Endothelial cell of umbilical vein (primary cell): ENCODE data around the gene PKNOX2. TPM values are rescaled to one million over a fixed set of nuclear protein-coding genes. Genes with fewer than 3 reads are reported as not detected.

Experiments
- BruUV-seq: library from RNA; stranded (reverse); fragments of 400-500 nt; replicated peaks from 2 replicates; lab custom pipeline; 2021; lab: Mats Ljungman, UMichigan
- CTCF ChIA-PET: fragments of 300-600, 350-600 bp; sonication (Branson Sonifier 250); formaldehyde crosslinking; loops from one replicate; lab custom pipeline; 2021; ENCODE audit warnings: antibody characterized with exemption, inconsistent platforms; lab: Charles Lee
- POLR2A ChIA-PET: fragments of 300-600, 350-600 bp; sonication (Branson Sonifier 250); formaldehyde crosslinking; loops from one replicate; lab custom pipeline; 2021; ENCODE audit warnings: antibody characterized with exemption, inconsistent platforms; lab: Charles Lee
- DNase-seq: peaks from one replicate; pipeline ENCODE4 v3.0.0-alpha.2; 2011; ENCODE audit warnings: low read depth, low spot score
- FAIRE-seq: peaks from 2 replicates; lab custom pipeline; 2011; peaks lifted over from hg19 to GRCh38; lab: Jason Lieb, UNC
- H2AFZ ChIP-seq: 2 replicates; pipeline ENCODE4 v1.6.0; 2012; ENCODE audit warnings: low read depth, low read length, control low read depth, inconsistent platforms
- H3K27ac ChIP-seq: 2 replicates; pipeline ENCODE4 v1.5.1; 2011; ENCODE audit warnings: low read depth, mild to moderate bottlenecking, control low read depth, low read length, moderate library complexity; ENCODE audit not compliant: insufficient read depth
- H3K27me3 ChIP-seq, 2 experiments: 2 replicates each; pipeline versions ENCODE4 v1.6.0 to v1.6.1; 2011; ENCODE audit warnings: low read length in 2 of 2, mixed read lengths in 1 of 2; ENCODE audit not compliant: control insufficient read depth in 2 of 2, insufficient read depth in 2 of 2
- H3K36me3 ChIP-seq, 2 experiments: 2 replicates in 1 of 2; 3 replicates in 1 of 2; pipeline ENCODE4 v1.5.1; 2011; ENCODE audit warnings: low read length in 2 of 2, mild to moderate bottlenecking in 1 of 2, moderate library complexity in 1 of 2; ENCODE audit not compliant: control insufficient read depth in 2 of 2, insufficient read depth in 2 of 2; ENCODE audit errors: extremely low read depth in 1 of 2
- H3K4me1 ChIP-seq: 3 replicates; pipeline ENCODE4 v1.5.1; 2011; ENCODE audit warnings: mild to moderate bottlenecking, low read length; ENCODE audit not compliant: control insufficient read depth, insufficient read depth; ENCODE audit errors: extremely low read depth
- H3K4me2 ChIP-seq: 2 replicates; pipeline ENCODE4 v1.6.1; 2011; ENCODE audit warnings: low read length, control low read depth, mixed read lengths; ENCODE audit not compliant: insufficient read depth
- H3K4me3 ChIP-seq, 3 experiments: fragments of 200-600 bp in 1 of 3; sonication (generic), shearing (Covaris generic) in 1 of 3; replicated peaks in 1 of 3; 2 replicates each; pipeline ENCODE4 v1.5.1; 2011 to 2016; ENCODE audit warnings: control low read depth in 3 of 3, low read length in 3 of 3, mild to moderate bottlenecking in 2 of 3, inconsistent platforms in 1 of 3, low read depth in 1 of 3, moderate library complexity in 1 of 3; ENCODE audit not compliant: insufficient read depth in 1 of 3
- H3K79me2 ChIP-seq: 2 replicates; pipeline ENCODE4 v1.6.0; 2012; ENCODE audit warnings: low read length, inconsistent platforms; ENCODE audit not compliant: control insufficient read depth, insufficient read depth
- H3K9ac ChIP-seq: replicated peaks from 2 replicates; pipeline ENCODE3; 2011; ENCODE audit warnings: low read length, control low read depth; ENCODE audit not compliant: insufficient read depth; ENCODE audit errors: extremely low read depth
- H3K9me1 ChIP-seq: replicated peaks from 3 replicates; pipeline ENCODE4 v1.6.0; 2011; ENCODE audit warnings: mild to moderate bottlenecking, low read length; ENCODE audit not compliant: control insufficient read depth, insufficient read depth; ENCODE audit errors: extremely low read depth
- H3K9me3 ChIP-seq: replicated peaks from 2 replicates; pipeline ENCODE4 v1.5.1; 2012; ENCODE audit warnings: low read length, inconsistent platforms; ENCODE audit not compliant: control insufficient read depth, insufficient read depth
- H4K20me1 ChIP-seq: replicated peaks from 2 replicates; pipeline ENCODE3; 2011; ENCODE audit warnings: mild to moderate bottlenecking, low read length; ENCODE audit not compliant: control insufficient read depth, insufficient read depth; ENCODE audit errors: extremely low read depth
- CTCF ChIP-seq, 2 donors: IDR thresholded peaks; 1 replicate in 1 of 2; 2 replicates in 1 of 2; pipeline ENCODE4 v1.5.1; 2011; ENCODE audit warnings: low read length in 2 of 2, mild to moderate bottlenecking in 2 of 2, moderate library complexity in 2 of 2, control low read depth in 1 of 2, inconsistent platforms in 1 of 2, low read depth in 1 of 2; ENCODE audit not compliant: insufficient read depth in 1 of 2; ENCODE audit errors: extremely low read depth in 1 of 2
- EZH2 ChIP-seq: IDR thresholded peaks from 2 replicates; pipeline ENCODE4 v1.6.1; 2012; ENCODE audit warnings: borderline replicate concordance, low read depth, mild to moderate bottlenecking, moderate library complexity, low read length, inconsistent platforms; ENCODE audit not compliant: severe bottlenecking
- FOS ChIP-seq: IDR thresholded peaks from 2 replicates; pipeline ENCODE4 v1.6.1; 2011; ENCODE audit warnings: mild to moderate bottlenecking, low read length, moderate library complexity, borderline replicate concordance; ENCODE audit not compliant: insufficient read depth
- GATA2 ChIP-seq: IDR thresholded peaks from 2 replicates; pipeline ENCODE4 v1.7.0; 2011; ENCODE audit warnings: low read depth, mild to moderate bottlenecking, moderate library complexity, mixed read lengths, low read length; ENCODE audit not compliant: insufficient read length, insufficient read depth
- JUN ChIP-seq: IDR thresholded peaks from 2 replicates; pipeline ENCODE4 v1.6.1; 2011; ENCODE audit warnings: borderline replicate concordance, low read depth; ENCODE audit not compliant: insufficient read length, insufficient read depth
- MAX ChIP-seq: IDR thresholded peaks from 2 replicates; pipeline ENCODE4 v1.6.1; 2011; ENCODE audit not compliant: insufficient read depth, insufficient read length
- MYC ChIP-seq: IDR thresholded peaks from one replicate; pipeline ENCODE4 v1.6.1; 2011; ENCODE audit warnings: mild to moderate bottlenecking, low read depth, low read length
- POLR2A ChIP-seq: IDR thresholded peaks from 2 replicates; pipeline ENCODE4 v1.6.1; 2012; ENCODE audit warnings: low read depth, mild to moderate bottlenecking, control low read depth, low read length
- POLR2AphosphoS5 ChIP-seq: IDR thresholded peaks from 2 replicates; pipeline ENCODE4 v1.6.1; 2012; ENCODE audit warnings: low read depth, mild to moderate bottlenecking, control low read depth, low read length, moderate library complexity; ENCODE audit not compliant: insufficient read depth
- dilution Hi-C: fragments of 300-500 bp; cut with MboI; formaldehyde crosslinking; loops from one replicate; pipeline ENCODE4 v1.15.0; 2019; ENCODE audit warnings: low sequenced_read_pairs; ENCODE audit not compliant: extremely low pct_ligation_motif_present
- intact Hi-C: fragments of 100-400 bp; cut with micrococcal nuclease; formaldehyde crosslinking; loops from one replicate; pipeline ENCODE4 v1.10.0; 2022
- polyA plus RNA-seq, 4 experiments: library from polyadenylated mRNA; depleted of rRNA in 3 of 4; stranded (reverse) in 3 of 4; unstranded in 1 of 4; fragments of >200 nt; gene quantifications; 2 replicates each; pipeline versions ENCODE4 v1.2.1 to v1.2.3, GENCODE V29; 2011 to 2012; ENCODE audit warnings: missing spikeins in 1 of 4
- total RNA-seq: library from RNA; stranded (reverse); gene quantifications from 2 replicates; pipeline ENCODE4 v1.2.3, GENCODE V29; 2021

Gene PKNOX2
- total and polyA plus RNA-seq, 2 donors (not counting 3 experiments of a cell fraction or from before 2014, with no cell fraction given), result 0.11 to 0.91 TPM

- Histone ChIP-seq H2AFZ (peak overlapping the region; percentile 23), H3K27me3 (peaks cover 32 to 35% of the 10 kb centered on the region in 2 experiments), H3K9me1 (no peaks in the 10 kb centered on the region), H4K20me1 (no peaks in the 10 kb centered on the region), H3K4me1 (peaks cover 12% of the 10 kb centered on the region), H3K4me3 (no peak overlapping the region), H3K9me3 (no peaks in the 10 kb centered on the region), H3K36me3 (no peaks in the 10 kb centered on the region), H3K79me2 (no peaks in the 10 kb centered on the region), H3K9ac (no peak overlapping the region), H3K4me2 (no peak overlapping the region), H3K27ac (no peak overlapping the region)
- DNase-seq, result peak; percentile 63
- ChIA-PET CTCF (interaction anchor here (0.7 to 10.4 kb wide), 3 partner anchors 9 to 175 kb away, joined by 4 to 188 read pairs (median 5); no protein-coding TSS in a partner anchor), POLR2A (no interaction called here)
- no TSS peak for BruUV-seq
- dilution Hi-C loops (no loop called here), intact Hi-C loops (no loop called here)
- TF ChIP-seq EZH2, result no peak
- TF ChIP-seq GATA2, result no peak
- no peak for TF ChIP-seq MAX
- TF ChIP-seq FOS, result no peak
- no peak for TF ChIP-seq POLR2A
- no peak for TF ChIP-seq POLR2AphosphoS5
- no peak for TF ChIP-seq MYC
- TF ChIP-seq CTCF (IDR thresholded peaks at IDR 0.05; ENCODE audit: extremely low read depth in 1 of 2, insufficient read depth in 1 of 2, low read depth in 1 of 2, low read length in 2 of 2), result no peak
- TF ChIP-seq JUN, result no peak
- no peak for FAIRE-seq
These were observed 6.0 kb downstream of the PKNOX2 start for GRCh38 chr11:125170510-125171031.
